GM23248 (cell line): ENCODE data around the gene ADM5.

Source experiments
- EZH2 ChIP-seq: fragments of 200-600 bp; sonication (generic); IDR thresholded peaks from 2 replicates; pipeline ENCODE4 v1.6.1; 2018; ENCODE audit warnings: antibody characterized with exemption, mild to moderate bottlenecking; ENCODE audit not compliant: insufficient read depth, poor library complexity, severe bottlenecking
- EZH2phosphoT487 ChIP-seq: fragments of 200-600 bp; sonication (generic); IDR thresholded peaks from 2 replicates; pipeline ENCODE4 v1.6.1; 2018; ENCODE audit warnings: antibody characterized with exemption, moderate library complexity, mild to moderate bottlenecking, low read depth; ENCODE audit not compliant: insufficient read depth

GRCh38 chr19:49690079-49690655, 773 bp downstream of the ADM5 start:
- TF ChIP-seq EZH2 (no peak), EZH2phosphoT487 (no peak)
